HG02763 (cell line): Measurements from ENCODE around the gene MKRN2.

Source experiments
- ATAC-seq: cut with Tn5 transposase; IDR thresholded peaks from one replicate; pipeline ENCODE4 v1.9.1; 2021; ENCODE audit warnings: mild to moderate bottlenecking, moderate library complexity; ENCODE audit not compliant: unreplicated experiment

Gene MKRN2

GRCh38 chr3:12549971-12550760 is 6.7 kb upstream of the MKRN2 start:
- no peak for ATAC-seq

GRCh38 chr3:12553921-12554391 is 2.9 kb upstream of the MKRN2 start:
- no peak for ATAC-seq

- no peak for ATAC-seq
These were observed 585 bp upstream of the MKRN2 start for GRCh38 chr3:12556314-12556689.

DNA sequence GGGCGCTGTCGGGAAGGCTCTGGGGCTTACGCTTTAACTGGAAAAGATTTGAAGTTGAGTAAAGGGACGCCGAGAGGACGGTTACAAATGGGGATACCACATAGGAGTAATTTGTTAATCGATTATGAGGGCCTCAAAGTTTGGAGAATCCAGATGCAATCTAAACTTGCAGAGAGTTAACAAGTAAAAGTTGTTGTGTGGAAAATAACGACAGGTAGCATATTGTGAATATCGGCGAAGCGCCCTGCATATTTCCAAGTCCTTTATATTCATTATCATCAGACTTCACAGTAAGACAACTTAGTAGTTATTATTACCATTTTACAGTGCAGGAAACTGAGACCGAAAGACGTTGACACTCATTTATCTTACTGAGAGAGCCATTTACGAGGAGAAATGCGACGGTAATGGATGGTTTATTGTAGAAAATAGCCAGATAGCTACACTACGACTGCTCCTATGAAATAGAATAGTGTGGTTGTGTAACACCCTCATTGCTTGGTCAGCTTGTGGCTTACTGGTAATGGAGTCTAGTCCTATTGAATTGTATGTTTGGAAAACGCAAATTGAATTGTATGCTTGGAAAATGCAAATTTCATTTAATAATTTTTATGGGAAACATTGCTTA is 700 bp downstream of the MKRN2 start:
- ATAC-seq = no peak

DNA sequence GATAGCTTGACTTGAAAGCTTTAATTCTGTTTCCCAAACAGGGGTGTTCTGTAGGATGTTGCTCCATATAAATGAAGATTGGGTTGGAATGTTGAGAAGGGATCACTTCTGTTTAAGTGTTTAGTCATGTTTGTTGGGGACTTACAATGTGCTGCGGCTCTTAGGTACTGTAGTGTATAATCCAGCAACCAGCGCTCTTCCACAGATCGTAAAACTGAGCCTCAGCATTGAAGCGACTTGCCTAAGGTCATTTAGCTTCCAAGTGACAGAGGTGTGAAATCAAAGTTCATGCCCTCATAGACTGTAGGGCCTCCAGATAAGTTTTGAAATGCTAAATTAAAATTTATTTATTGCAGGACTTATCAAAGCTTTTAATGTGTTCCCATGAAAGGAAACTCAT is 1.8 kb downstream of the MKRN2 start:
- no peak for ATAC-seq

DNA sequence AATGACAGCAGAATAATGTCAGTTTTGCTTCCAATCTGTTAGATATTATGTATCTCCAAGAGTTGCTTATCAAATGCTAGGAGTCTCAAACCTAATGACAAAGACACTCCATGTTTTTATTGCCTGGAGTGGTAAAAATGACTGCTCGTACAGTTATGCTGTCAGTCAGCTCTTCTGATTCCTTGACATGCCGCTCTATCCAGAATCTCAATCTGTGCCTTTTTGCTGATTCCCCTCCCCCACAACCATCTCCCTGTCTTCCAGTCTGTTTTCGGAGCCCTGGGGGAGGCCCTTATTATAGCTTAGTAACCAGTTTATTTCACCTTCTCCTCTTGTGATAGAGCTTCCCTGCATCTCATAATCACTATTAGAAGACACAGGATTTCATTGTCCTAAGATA is 2.6 kb downstream of the MKRN2 start:
- ATAC-seq = no peak

- ATAC-seq = no peak
These were observed 3.8 kb downstream of the MKRN2 start for GRCh38 chr3:12560505-12561190.

- no peak for ATAC-seq
These were observed 4.5 kb downstream of the MKRN2 start for GRCh38 chr3:12561397-12561796.

DNA sequence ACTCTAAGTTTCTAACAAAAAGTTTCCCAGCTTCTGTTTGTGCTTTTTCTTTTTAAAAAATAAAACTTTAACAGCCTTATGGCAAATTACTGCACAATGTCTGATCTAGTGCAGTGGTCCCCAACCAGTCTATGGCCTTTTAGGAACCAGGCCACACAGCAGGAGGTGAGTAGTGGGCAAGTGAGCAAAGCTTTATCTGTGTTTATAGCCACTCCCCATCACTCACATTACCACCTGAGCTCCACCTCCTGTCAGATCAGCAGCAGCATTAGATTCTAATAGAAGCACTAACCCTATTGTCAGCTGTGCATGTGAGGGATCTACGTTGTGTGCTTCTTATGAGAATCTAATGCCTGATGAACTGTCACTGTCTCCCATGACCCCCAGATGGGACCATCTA is 5.6 kb downstream of the MKRN2 start:
- no peak for ATAC-seq

GRCh38 chr3:12566976-12567375 is 10.1 kb downstream of the MKRN2 start:
- ATAC-seq = no peak

- ATAC-seq = no peak
These were observed 11.9 kb downstream of the MKRN2 start for GRCh38 chr3:12568747-12569146.

DNA sequence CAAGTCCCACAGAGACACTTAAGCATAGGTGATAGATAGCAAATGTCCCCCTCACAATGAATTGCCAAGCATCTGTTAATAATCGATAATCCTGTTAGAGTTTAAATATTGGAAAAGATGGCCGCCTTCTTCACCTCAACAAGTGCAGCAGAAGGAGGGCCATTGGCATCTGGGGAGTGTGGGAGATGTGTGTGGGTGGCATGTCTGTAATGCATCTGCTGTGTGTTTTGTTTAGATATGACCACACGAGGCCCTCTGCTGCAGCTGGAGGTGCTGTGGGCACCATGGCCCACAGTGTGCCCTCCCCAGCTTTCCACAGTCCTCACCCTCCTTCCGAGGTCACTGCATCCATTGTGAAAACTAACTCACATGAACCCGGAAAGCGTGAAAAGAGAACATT is 12.9 kb downstream of the MKRN2 start:
- no peak for ATAC-seq

GRCh38 chr3:12571986-12572385 is 15.1 kb downstream of the MKRN2 start:
- no peak for ATAC-seq

DNA sequence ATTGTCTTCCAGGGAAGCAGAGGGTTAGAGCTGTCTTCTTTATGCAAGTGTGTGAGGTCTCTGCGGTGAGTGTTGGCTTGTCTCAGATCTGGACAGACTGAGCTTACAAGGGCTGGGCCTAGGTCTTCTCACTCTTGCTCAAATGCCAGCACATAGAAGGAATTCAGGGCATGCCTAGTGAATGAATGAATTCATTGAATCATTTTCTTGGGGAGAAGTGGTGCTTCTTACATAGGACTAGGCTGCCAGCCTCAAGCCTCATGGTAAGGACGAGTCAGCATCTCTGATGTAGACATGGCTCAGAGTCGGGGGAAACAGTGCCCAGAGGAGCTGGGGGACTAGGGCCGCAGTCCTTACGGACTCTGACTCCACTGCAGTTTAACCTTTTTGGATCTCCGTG is 17.2 kb downstream of the MKRN2 start:
- ATAC-seq = no peak

- no peak for ATAC-seq
These were observed 17.8 kb downstream of the MKRN2 start for GRCh38 chr3:12574661-12575060.

DNA sequence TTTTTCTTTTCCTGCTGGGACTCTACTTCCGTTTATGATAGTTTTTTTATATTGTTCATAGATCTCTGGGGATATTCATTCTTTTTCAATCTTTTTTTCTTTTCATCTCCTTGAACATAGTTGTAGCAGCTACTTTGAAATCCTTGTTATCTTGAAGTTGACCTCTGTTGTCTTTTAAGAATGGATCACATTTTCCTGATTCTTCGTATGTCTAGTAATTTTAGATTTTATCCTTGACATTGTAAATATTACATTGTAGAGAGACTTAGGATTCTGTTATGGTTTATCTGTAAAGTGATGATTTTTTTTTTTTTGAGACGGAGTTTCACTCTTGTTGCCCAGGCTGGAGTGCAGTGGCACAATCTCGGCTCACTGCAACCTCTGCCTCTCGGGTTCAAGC is 20.5 kb downstream of the MKRN2 start:
- no peak for ATAC-seq

DNA sequence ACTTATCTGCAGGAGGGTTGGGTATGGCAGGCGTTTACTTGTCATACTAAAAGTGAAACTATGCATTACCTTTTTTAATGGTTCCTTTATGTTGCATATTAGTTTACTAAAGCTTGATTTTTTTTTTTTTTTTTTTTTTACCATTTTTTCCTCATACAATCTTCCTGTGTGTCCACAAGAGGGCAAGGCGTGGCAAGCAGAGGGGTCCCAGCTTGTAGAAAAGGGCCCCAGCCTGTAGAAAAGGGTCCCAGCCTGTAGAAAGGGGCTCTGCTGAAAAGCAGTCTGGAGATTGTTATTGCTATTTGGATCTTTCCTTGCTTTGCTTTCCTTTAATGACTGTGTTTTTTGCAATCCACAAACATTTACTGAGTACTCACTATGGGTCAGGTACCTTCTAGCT is 21.9 kb downstream of the MKRN2 start:
- ATAC-seq = no peak

GRCh38 chr3:12579456-12579855 is 22.6 kb downstream of the MKRN2 start:
- ATAC-seq = no peak

- ATAC-seq = no peak
These were observed 23.0 kb downstream of the MKRN2 start for GRCh38 chr3:12579905-12580304.

DNA sequence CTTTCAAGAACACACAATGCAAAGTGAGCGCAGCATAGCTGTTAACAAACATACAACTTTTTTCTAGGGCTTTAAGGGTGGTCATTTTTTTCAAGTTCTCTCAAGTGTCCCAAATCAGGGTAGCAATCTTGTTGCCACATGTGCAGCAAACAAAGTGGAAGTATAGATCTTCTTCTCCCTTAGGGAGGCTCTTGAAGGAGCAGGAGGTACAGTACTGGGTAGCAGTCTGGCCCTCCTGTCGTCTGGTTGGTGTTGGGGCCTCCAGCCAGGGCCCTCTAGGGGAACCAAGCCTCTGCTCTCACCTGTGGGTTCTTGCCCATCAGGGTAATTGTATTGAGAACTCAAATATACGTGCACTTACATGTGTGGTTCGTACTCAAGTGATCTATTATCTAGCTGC is 25.8 kb downstream of the MKRN2 start:
- no peak for ATAC-seq

DNA sequence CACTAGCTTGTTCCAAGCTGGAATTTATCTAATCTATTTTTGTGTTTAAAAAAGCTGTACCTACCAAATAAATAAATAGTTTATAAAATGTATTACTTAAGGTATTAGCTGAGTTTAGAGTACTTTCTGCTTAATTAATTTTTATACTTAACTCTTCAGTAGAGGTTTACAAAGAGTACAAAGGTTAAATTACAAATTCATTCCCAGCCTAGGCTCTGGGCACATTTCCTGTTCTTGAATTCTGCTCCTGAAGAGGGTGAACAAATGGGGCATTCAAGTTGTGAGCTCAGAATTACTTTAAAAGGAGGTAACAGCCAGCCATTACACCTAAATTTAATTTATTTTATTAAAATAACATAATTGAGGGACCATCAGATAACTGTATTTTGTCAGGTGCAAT is 26.4 kb downstream of the MKRN2 start:
- ATAC-seq = no peak

DNA sequence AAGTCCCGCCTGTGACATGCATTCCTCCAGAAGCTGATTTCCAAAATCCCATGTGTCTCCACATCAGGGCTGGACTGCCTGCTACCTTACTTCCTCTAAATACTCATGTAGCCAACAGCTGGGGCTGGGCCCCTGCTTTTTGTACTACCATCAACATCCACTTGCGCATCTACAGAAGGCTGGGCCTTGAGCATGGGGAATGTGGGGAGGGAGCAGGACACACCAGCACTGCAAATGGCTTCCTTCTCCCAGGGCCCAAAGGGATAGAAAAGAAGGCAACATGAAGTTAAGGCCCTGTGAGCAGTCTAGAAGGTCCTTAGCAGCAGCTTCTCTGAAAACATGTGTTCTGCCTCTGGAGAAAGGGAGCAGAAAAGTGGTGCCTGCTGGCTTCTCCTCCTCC is 27.2 kb downstream of the MKRN2 start:
- no peak for ATAC-seq
